SK-N-SH (cell line): ENCODE measurements around the gene MED19.

Experiments used
- CHD2 ChIP-seq: fragments of 150-350 bp; IDR thresholded peaks from 2 replicates; pipeline ENCODE4 v1.6.1; 2018; ENCODE audit warnings: low read length; ENCODE audit not compliant: partially characterized antibody
- ELF1 ChIP-seq: IDR thresholded peaks from 2 replicates; pipeline ENCODE4 v1.4.0; 2012
- EP300 ChIP-seq, 2 experiments: IDR thresholded peaks; 2 replicates each; pipeline versions ENCODE4 v1.4.0 to v1.6.1; 2012; ENCODE audit warnings: borderline replicate concordance in 1 of 2, low read depth in 1 of 2, low read length in 1 of 2
- GABPA ChIP-seq: IDR thresholded peaks from 2 replicates; pipeline ENCODE4 v1.4.0; 2012; ENCODE audit warnings: low read depth, mild to moderate bottlenecking
- JUND ChIP-seq: IDR thresholded peaks from 2 replicates; pipeline ENCODE4 v1.4.0; 2012
- RAD21 ChIP-seq: IDR thresholded peaks from 2 replicates; pipeline ENCODE4 v1.6.1; 2012; ENCODE audit warnings: mild to moderate bottlenecking, low read length
- RXRA ChIP-seq: IDR thresholded peaks from 2 replicates; pipeline ENCODE4 v1.4.0; 2012; ENCODE audit warnings: low read depth, mild to moderate bottlenecking, borderline replicate concordance
- SIN3A ChIP-seq: IDR thresholded peaks from 2 replicates; pipeline ENCODE4 v1.6.1; 2012; ENCODE audit warnings: low read depth, mild to moderate bottlenecking, low read length, moderate library complexity, borderline replicate concordance
- TF ChIP-seq, protein P1 (sequence below): fragments of 200-600 bp; sonication (generic); IDR thresholded peaks from 2 replicates; pipeline ENCODE4 v1.6.1; 2017; ENCODE audit warnings: antibody characterized with exemption, mild to moderate bottlenecking, moderate library complexity
- TF ChIP-seq, protein P2 (sequence below): IDR thresholded peaks from 2 replicates; pipeline ENCODE4 v1.4.0; 2012; ENCODE audit warnings: low read depth
- TF ChIP-seq, protein P3 (sequence below): fragments of 150-350 bp; IDR thresholded peaks from 2 replicates; pipeline ENCODE4 v1.6.1; 2016; ENCODE audit warnings: mild to moderate bottlenecking, low read depth, low read length

DNA sequence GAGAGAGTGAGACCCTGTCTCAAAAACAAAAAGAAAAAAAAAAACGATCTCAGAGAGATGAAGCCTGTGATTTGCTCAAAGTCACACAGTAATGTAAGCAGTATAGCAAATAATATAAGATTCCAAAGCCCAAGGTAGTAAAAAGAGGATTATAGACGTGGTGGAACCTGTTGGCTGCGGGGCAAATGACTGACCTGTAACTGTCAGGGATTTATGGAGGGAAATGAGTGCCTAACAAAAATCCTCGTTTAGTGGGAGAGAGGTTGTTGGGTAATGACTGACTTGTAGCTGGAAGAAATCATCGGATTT, 55.2 kb downstream of the MED19 start:
- no peak for TF ChIP-seq GABPA
- TF ChIP-seq, protein P1, sequence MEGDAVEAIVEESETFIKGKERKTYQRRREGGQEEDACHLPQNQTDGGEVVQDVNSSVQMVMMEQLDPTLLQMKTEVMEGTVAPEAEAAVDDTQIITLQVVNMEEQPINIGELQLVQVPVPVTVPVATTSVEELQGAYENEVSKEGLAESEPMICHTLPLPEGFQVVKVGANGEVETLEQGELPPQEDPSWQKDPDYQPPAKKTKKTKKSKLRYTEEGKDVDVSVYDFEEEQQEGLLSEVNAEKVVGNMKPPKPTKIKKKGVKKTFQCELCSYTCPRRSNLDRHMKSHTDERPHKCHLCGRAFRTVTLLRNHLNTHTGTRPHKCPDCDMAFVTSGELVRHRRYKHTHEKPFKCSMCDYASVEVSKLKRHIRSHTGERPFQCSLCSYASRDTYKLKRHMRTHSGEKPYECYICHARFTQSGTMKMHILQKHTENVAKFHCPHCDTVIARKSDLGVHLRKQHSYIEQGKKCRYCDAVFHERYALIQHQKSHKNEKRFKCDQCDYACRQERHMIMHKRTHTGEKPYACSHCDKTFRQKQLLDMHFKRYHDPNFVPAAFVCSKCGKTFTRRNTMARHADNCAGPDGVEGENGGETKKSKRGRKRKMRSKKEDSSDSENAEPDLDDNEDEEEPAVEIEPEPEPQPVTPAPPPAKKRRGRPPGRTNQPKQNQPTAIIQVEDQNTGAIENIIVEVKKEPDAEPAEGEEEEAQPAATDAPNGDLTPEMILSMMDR, result no peak
- no peak for TF ChIP-seq RAD21
- TF ChIP-seq JUND, result no peak
- TF ChIP-seq, protein P2, sequence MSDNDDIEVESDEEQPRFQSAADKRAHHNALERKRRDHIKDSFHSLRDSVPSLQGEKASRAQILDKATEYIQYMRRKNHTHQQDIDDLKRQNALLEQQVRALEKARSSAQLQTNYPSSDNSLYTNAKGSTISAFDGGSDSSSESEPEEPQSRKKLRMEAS, result no peak
- TF ChIP-seq RXRA, result no peak
- TF ChIP-seq SIN3A, result no peak
- no peak for TF ChIP-seq CHD2
- TF ChIP-seq EP300 (IDR thresholded peaks at IDR 0.05; ENCODE audit: borderline replicate concordance in 1 of 2, low read depth in 1 of 2, low read length in 1 of 2), result no peak
- TF ChIP-seq, protein P3, sequence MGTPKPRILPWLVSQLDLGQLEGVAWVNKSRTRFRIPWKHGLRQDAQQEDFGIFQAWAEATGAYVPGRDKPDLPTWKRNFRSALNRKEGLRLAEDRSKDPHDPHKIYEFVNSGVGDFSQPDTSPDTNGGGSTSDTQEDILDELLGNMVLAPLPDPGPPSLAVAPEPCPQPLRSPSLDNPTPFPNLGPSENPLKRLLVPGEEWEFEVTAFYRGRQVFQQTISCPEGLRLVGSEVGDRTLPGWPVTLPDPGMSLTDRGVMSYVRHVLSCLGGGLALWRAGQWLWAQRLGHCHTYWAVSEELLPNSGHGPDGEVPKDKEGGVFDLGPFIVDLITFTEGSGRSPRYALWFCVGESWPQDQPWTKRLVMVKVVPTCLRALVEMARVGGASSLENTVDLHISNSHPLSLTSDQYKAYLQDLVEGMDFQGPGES, result no peak
- TF ChIP-seq ELF1, result no peak
